NK-92 treated with Interleukin-12 subunit alpha and Interleukin-12 subunit beta, amount 100 ng/mL, for 24 hours (cell line): Measurements from ENCODE around the gene COPG1.
"Not testable (repeated sequence)": the region's sequence is repeated elsewhere in the genome, so short reads cannot be mapped to it uniquely, and the experiment has no call there.

Source experiments
- DNase-seq: peaks from one replicate; lab custom pipeline; 2025; lab: John Stamatoyannopoulos, UW

The COPG1 gene

DNA sequence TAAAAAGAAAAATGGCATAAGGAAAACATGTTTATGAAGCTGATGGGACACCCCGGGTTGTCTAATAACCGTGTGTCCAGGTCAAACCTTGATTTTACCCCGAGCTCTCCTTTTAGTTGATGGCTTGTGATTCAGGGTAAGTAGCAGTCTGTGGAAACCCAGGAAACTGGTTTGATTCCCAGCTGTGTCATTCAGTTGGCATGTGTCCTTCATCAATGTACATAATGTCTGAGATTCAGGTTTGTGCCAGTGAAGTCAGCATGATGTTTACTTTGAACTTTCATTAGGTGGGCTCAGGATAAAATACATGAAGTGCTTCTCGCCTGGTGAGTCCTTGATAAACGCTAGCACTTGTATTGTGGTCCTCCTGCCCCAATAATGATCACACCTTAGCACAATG, 4.3 kb upstream of the COPG1 start:
- no peak for DNase-seq

DNA sequence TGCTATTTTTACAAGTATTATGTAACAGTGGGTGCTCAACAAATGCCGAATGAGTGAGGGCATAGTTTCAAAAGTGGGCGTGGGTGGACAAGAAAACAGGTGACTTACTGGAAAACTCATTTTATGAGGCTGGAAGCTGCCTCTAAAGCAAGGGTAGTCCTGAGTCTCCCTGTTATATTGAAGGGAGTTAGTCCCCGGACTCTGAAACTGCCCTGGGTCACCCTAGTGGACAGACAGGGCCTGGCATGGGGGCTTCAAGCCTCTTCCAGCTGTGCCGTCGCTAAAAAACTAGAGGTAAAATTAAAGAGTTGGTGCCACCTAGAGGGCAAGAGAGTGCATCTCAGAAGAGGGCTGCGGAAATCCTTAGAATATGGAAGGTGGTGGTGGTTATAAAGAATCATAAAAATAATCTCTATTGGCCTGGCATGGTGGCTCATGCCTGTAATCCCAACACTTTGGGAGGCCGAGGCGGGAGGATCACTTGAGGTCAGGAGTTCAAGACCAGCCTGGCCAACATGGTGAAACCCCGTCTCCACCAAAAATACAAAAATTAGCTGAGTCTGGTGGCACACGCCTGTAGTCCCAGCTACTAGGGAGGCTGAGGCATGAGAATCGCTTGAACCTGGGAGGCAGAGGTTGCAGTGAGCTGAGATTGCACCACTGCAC, 3.6 kb upstream of the COPG1 start:
- peak; percentile 57 for DNase-seq

DNA sequence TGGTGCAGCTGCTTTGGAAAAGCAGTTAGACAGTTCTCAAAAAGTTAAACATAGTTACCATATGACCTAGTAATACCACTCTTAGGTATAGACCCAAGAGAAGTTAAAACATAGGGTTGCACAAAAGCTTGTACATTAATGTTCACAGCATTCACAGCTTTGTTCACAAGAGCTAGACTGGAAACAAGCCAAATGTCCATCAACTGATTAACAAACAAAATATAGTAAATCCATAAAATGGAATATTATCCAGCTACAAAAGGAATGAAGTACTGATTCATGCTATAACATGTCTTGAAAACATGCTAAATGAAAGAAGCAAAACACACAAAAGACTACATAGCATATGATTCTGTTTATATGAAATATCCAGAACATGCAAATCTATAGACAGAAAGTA, 2.8 kb upstream of the COPG1 start:
- DNase-seq = no peak

DNA sequence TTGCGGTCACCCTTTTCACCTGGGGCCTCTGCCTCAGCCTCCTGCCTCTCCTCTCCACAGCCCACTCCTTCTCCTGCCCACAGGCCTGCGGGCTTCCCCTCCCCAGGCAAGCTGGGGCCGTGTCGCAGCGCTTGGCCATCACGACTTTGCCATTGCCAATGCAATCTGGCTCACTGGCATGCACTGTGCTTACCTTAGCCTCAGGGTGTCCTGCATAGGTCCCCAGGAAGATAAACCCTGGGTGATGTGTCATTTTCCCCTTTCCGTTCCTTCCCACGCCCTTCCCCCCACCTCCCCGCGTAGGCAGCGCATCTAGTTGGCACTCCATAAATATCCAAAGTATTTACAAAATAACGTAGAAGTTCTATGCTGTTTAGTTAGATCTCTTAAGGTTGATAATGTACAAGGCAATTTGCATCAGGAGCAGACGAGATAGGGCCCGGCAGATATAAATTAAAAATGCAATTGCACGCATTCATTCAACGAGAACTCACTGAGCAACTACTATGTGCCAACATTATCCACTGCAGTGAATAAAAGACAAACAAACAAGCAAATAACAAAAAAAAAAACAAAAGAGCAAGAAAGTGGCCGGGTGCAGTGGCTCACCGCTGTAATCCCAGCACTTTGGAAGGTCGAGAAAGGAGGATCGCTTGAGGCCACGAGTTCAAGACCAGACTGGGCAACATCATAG, 973 bp upstream of the COPG1 start:
- no peak for DNase-seq

DNA sequence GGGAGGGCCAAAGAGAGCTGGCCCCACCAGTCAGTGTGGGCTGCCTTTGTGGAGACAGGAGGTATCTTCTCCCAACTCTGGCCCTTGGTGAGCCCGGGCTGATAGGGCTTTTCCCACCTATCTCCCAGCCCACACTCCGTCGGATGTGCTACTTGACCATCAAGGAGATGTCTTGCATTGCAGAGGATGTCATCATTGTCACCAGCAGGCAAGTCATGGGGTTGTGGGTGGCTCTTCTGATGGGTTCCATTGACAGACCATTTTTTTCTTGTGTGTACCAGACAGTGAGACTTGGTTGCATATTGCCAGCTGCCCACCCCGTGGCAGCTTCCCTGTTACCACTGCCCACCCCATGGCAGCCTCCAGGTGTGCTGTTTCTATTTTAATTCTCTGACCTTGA, 3.3 kb downstream of the COPG1 start:
- no peak for DNase-seq

DNA sequence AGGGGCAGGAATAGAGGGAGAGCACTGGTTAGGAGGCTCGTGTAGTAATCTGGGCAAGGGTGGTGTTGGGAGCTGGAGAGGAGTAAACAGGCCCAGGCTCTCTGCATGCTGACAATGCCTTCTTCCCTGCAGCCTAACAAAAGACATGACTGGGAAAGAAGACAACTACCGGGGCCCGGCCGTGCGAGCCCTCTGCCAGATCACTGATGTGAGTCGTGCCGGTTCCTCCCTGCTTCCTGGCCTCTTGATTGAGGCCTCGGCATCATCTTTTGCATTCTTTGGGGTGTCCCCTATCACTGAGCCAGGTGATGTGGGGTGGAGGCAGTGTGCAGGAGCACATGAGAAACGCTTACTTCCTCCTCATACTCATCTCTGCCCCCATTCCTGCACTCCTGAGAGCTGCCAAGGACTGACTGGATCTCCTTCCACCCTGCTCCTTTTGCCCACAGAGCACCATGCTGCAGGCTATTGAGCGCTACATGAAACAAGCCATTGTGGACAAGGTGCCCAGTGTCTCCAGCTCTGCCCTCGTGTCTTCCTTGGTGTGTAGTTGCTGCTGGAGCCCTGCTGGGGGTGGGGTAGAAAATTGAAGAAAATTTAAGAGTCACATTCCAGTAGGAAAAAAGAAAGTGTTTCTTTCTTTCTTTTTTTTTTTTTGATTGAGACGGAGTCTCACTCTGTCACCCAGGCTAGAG, 5.3 kb downstream of the COPG1 start:
- no peak for DNase-seq

DNA sequence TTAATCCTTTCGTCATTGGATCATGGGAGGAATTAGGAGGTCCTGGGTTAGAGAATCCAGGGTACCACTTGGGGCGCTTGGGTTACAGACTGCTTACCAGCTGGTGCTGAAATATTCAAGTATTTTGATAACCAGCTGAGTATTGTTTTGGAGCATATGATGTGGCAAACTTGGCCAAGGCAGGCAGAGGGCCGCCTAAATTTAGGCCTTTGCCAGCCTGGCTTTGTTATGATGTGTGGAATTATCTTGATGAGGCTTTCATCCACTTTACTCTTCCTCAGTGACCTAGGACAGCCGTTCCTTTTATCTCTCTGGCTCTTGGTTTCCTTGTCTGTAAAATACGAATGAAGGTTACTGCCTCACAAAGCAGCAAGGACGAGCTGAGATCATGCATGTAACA, 6.9 kb downstream of the COPG1 start:
- DNase-seq = no peak

DNA sequence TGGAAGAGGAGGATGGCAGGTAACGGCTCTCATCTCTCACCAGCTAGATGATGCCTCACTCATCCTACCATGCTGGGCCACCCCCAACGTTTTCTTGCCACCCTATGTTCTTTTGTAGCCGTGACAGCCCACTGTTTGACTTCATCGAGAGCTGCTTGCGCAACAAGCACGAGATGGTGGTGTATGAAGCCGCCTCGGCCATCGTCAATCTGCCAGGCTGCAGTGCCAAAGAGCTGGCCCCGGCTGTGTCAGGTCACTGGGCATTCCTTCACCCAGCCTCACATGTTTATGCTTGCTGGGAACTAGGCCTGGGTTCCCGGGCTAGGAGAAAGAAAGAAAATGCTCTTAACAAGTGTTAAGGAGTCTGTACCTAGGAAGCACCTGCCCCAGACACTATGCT, 8.2 kb downstream of the COPG1 start:
- DNase-seq = no peak

DNA sequence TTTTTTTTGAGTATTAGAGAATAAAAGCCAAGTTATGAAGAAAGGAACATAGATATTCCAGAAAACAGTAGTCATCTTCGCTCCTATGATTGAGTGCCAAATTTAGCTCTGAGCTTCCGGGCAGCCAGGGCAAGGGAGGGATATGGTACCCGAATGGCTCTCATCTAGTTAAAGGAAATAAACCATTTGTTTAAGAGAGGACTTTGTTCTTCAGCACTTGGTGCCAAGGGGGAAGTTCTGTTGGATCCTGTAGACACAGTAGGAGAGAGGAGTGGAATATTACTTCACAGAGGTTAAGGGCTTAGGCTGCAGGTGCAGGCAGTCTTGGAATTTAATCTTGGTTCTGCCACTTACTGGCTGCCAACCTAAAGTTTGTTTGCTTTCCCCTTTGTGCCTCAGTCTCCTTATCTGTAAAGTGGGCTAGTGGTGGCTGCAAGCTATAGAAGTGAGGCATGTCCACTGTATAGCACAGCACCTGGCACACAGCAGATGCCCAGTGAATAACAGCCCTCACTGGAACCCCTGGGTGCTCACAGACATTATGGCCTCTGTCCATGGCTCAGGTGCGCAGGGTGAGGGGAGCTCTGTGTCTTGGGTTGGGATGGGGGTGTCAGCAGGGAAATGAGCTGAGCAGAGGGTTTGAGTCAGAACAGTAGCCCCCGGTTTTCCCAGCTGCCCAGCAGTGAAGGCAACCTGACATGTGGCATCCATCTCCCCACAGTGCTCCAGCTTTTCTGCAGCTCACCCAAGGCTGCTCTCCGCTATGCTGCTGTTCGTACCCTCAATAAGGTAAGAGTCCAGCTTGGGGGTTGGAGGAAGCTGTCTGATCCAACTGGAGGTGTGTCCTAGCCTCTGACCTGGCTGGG, 10.4 kb downstream of the COPG1 start:
- DNase-seq = no peak

DNA sequence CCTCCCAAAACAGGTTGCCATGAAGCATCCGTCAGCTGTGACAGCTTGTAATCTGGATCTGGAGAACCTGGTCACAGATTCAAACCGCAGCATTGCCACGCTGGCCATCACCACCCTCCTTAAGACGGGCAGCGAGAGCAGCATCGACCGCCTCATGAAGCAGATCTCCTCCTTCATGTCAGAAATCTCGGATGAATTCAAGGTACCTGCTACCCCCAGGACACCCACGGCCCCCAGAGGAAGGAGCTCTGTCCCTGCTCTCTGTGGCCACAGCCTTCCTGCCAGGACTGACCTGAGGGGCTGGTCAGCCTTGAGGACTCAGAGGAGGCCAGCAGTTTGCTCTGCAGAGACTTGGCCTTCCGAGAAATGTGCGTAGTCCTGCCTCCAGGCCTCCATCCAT, 11.2 kb downstream of the COPG1 start:
- DNase-seq = no peak

DNA sequence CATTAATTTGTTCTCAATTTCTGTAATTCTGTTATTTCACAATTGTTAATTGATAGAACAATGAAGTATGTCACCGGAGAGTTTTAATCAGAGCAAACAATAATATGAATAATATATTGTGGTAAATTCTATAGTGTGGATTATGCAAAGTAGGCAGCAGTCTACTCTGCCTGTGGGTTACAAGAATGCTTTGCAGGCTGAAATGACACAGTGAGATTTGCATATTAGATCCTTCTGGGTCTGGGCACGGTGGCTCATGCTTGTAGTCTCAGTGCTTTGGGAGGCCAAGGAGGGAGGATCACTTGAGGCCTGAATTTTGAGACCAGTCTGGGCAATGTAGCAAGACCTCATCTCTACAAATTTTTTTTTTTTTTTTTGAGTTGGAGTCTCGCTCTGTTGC, 12.5 kb downstream of the COPG1 start:
- DNase-seq = no peak

DNA sequence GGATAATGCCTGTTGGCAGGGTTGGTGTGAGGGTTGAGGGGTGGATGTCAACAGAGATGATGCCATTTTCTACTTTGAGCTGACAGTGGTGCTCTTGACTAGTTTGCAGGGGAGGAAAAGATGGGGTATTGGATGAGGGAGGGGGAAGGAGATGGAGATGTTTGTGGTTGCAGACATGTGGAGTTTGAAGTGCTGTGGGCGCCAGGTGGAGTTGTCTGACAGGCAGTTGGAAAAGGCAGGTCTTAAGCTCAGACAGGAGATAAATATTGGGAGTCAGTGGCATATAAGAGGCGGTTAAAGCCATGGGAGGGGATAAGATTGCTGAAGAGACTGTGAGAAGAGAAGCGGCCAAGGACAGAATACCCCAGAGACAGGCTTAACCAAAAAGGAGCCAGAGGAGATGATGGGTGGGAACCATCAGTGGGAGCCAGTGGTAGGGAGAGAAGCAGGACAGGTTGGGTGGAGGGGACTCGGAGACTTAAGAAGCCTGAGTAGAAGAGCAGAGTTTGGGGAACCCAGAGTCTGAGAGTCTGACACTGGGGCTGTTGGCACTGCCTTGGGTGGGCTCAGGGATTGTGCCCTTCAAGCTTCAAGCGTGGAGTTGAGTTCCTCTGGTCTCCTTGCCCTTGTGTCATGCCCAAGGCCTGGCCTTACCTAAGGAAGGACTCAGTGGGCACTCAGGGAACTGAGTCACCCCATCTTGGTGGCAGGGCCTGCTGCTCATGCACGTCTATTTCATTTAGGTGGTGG, 13.9 kb downstream of the COPG1 start:
- DNase-seq = no peak

DNA sequence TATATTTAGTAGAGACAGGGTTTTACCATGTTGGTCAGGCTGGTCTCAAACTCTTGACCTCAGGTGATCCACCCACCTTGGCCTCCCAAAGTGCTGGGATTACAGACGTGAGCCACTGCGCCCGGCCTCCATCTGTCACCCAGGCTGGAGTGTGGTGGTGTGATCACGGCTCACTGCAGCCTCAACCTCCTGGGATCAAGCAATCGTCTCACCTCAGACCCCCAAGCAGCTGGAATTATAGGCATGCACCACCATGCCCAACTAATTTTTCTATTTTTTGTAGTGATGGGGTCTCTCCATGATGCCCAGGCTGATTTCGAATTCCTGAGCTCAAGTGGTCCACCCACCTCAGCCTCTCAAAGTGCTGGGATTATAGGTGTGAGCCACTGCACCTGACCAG, 15.6 kb downstream of the COPG1 start:
- DNase-seq = not testable (repeated sequence)

DNA sequence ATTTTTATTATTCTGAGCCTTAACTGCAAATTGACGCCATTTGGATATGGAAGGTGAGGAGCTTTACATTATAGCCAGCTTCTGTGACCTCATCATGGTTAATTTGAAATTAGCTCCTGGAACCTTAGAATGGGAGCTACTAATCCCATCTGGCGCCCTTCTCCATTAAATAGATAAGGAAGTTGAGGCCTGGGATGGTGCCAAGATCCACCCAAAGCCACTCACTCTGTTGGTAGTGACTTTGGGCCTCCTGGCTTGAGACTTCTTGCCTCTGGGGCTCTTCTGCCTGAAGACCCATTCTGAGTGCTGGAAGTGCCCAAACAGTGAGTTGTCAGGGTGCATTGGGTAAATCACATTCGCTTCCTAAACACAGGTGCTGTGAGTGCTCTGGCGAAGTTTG, 17.2 kb downstream of the COPG1 start:
- no peak for DNase-seq

DNA sequence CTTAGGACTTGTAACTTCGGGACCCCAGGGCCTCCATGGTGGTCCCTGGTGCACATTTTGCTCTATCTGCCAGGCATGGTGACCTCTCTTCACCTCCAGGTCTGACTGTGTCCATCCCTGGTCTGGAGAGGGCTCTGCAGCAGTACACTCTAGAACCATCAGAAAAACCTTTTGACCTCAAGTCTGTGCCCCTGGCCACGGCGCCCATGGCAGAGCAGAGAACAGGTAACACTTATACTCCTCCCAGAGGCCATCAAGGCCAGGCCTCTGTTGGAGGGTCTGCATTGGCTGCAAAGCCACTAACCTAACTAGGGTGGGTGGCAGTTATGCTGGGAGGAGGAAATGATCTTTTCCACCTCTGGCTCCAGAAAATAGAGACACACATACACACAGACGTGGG, 19.0 kb downstream of the COPG1 start:
- no peak for DNase-seq

DNA sequence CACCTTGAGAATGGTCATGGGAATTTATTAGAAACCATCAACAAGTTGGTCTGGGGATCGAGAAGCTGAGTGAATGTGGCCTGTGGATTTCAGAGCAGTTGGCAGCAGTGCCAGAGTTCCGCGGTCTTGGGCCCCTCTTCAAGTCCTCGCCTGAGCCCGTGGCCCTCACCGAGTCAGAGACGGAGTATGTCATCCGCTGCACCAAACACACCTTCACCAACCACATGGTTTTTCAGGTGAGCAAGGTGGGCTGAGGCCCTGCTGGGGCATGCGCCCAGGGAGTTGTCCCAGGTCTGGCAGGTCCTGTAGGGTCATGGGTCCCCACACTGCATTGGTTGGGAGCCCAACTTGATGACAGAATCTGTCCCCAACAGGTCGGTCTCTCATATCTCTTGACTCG, 22.3 kb downstream of the COPG1 start:
- no peak for DNase-seq

DNA sequence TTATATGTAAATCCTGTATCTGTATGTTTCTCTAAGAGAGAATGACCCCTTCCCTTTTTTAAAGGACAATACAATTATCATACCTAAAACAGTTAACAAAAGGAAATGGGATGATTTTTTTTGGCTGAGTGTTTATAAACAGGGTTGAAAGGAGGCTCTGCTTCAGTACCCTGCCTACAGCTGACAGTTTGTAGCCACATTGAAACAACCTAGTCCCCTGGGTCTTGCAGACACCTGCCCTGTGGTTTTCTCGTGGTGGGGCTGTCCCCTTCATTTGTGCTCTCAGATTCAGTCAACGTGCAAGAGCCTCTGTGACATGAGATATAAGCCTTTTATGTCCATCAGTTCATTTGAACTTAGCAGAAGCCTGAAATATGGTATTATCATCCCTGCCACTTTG, 27.0 kb downstream of the COPG1 start:
- DNase-seq = no peak

DNA sequence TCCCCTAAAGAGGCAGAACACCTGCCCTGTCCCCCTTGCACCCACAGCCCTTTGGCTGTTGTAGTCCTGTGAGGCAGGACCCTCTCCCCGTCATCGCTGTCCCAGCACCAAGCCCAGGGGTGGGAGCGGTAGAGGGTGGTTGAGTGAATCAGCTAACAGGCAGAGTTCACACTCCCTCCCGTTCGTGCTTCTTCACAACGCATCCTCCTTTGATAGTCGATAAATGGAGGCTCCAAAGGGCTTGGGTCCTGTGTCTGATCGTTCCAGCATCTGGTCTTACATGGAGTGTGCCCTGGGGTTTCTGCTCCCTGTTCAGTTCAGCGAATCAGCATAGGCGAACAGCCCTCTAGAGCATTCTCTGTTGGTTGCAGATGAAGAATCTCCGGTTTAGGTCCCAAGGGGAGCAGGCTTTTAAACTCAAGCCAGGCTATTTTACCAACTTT, 28.4 kb downstream of the COPG1 start:
- no peak for DNase-seq

DNA sequence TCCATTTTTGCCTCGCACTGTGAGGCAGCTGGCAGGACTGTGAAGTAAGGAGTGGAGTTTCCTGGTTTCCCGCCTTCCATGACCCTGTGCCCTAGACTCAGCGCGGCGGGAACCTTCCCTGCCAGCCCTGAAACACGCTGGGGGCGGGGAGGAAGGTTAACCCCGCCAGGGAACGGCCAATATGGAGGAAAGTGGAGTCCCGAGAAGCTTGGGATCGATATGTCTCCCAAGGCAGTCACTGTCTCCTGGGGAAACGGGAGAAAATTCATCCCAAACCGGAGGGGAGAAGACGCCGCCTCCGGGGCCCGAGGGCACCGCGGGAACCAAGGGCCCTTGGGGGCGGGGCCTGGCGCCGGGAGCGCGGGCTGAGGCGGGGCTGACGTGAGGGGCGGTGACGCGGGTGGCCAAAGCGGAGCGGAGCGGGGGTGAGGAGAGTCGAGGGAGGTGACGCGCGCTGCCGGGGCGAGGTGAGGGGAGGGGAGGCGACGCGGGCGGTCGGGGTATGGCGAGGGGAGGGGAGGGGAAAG, 29.1 kb downstream of the COPG1 start, which contains the start of gene HMCES:
Gene HMCES, plus strand, starts transcription at position 432 of the 527 bp plus-strand sequence. CDS start 863 bp downstream, outside the sequence.
- peak; percentile 93 for DNase-seq

DNA sequence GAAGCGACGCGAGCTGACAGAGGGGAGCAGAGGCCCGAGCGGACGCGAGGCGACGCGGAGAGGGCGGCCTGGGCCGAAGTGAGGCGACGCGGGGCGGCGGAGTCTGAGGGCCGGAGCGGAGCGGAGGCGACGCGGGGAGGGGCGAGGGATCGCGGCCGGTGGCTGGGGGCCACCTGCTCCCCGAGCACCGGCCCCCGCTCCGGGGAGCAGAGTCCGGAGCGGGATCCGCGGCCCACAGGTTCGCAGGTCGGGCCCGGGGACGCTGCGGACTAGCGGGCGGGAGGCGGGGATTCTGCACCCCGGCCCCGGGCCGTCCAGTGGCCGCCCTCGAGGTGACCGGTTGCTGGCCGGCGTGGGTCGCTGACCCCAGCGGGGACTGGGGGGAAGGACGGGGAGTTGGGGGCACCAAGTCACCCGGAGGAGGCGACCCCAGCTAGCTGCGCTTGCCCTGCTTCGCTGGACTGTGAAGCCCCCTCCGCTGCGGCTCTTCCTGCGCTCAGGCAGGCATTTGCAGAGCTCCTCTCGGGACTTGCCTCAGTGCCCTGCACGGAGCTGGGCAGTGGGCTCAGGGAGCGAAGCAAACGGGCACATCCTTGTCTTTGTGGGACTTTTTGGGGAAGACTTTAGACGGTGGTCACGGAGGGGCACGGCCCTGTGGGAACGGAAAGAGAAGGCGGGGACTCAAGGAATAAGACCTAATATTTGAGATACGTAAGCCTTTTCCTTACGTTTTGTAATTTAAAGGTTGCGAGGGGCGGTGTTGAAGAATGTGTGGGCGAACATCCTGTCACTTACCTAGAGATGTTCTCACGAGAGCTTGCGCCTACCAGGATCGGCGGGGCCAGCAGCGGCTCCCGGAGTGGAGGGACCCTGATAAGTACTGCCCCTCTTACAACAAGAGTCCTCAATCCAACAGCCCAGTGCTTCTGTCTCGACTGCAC, 29.8 kb downstream of the COPG1 start:
- DNase-seq = no peak
